GM08714 (cell line): ENCODE measurements around the gene NBEAL2.
"Not testable (repeated sequence)": the region's sequence is repeated elsewhere in the genome, so short reads cannot be mapped to it uniquely, and the experiment has no call there.

Experiments used
- H3K4me3 ChIP-seq: fragments of 200-500 bp; sonication (Bioruptor generic); 2 replicates; pipeline ENCODE4 v1.5.1; 2014; ENCODE audit warnings: mild to moderate bottlenecking, low read length, inconsistent platforms
- ZNF274 ChIP-seq: IDR thresholded peaks from 2 replicates; pipeline ENCODE4 v1.6.1; 2012; ENCODE audit warnings: mild to moderate bottlenecking, low read depth, low read length

NBEAL2 gene

DNA sequence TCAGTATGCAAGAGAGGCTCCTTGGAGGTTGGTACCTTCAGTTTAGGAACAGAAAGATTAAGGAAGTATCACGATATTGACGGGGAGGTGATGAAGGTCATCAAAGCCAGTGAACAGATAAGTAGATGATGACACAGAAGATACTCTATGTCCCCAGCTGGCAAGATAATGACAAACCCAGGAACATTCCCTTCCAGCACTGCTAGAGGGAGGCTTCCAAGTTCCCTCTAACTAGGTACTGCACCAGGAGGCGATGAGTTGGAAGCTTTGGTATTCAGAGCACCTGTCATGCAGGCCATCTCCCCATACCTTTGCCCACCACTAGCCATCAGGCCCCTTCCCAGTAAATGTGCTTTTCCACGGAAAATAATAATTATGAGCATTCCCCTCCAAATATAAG, 40.8 kb downstream of the NBEAL2 start:
- H3K4me3 ChIP-seq: no peak overlapping the region
- TF ChIP-seq ZNF274: no peak

DNA sequence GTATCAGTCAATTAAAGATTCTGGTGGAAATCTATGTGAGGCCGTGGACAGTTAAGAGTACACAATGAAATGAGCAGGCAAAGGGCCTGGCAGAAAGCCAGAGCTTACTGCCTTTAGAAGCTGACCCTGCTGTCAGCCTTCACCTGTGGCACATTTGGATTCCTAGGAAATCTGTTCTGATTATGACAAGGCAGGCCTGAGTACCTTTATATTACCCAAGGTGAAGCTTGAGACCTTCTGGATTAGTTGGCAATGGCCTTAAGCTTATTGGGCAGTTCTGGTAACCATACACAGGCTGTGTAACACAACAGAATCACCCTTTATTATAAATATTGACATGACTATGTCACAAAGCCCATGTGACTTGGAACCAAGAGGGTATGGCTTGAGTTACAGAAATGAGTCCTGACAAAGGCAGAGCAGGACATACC, 43.2 kb downstream of the NBEAL2 start:
- TF ChIP-seq ZNF274: no peak
- H3K4me3 ChIP-seq: no peak overlapping the region

DNA sequence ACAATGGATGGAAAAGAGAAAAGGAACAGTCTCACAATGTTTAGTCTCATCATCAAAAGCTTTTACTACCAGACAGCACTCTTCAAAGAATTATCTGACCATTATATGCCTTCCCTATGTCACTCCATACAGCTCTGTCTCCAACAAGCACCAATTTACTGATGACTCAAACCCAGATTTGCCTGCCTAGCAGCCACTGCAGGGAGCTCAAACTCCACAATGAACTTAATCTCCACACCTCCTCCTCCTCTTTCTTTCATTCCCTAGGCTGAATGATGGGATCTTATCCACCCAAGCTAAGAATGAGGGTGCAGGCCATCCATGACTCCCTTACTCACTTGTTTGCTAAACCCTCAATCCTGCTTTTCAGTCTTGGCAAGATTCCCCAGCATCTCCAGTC, 45.5 kb downstream of the NBEAL2 start:
- H3K4me3 ChIP-seq: no peak overlapping the region
- TF ChIP-seq ZNF274: no peak

DNA sequence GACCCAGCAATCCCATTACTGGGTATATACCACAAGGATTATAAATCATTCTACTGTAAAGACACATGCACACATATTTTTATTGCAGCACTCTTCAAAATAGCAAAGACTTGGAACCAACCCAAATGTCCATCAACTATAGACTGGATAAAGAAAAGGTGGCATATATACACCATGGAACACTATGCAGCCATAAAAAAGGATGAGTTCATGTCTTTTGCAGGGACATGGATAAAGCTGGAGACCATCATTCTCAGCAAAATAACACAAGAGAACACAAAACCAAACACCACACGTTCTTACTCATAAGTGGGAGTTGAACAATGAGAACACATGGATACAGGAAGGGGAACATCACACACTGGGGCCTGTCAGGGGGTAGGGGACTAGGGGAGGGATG, 47.0 kb downstream of the NBEAL2 start:
- H3K4me3 ChIP-seq: not testable (repeated sequence)

DNA sequence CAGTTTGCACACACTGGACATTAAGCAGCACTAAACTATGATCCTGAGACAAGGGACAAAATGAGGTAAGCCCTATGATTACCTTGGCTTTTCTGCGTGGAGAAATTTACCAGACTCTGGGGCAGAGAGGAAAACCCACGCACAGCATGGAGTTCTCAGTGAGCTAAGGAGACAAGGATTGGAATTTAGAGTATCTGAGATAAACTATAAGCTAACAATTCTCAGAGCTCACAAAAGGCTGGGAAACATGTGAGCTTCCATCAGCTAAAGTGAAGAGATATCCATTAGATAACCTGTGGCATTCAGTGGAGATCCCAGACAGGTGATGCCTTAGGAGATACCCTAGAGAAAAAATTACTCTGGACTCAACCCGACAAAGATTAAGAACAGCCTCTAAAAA, 48.7 kb downstream of the NBEAL2 start:
- no peak overlapping the region for H3K4me3 ChIP-seq
- TF ChIP-seq ZNF274: no peak

DNA sequence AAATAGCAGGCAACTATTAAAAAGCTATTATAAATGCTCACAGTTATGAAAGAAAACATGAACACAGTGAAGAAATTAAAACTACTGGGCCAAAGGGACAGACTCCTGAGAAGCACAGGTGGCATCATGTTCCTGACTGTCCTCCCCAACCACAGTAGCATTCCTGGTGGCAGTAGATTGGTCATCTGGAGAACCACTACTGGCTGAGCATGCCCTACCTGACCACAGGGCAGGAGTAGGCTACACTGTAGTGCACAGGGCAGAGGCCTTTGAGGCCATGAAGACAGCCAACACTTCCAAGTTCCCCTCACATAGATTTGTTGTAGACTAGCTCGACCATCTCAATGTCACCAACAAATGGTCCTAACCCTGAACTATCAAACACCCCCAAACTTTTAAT, 49.2 kb downstream of the NBEAL2 start:
- no peak for TF ChIP-seq ZNF274

DNA sequence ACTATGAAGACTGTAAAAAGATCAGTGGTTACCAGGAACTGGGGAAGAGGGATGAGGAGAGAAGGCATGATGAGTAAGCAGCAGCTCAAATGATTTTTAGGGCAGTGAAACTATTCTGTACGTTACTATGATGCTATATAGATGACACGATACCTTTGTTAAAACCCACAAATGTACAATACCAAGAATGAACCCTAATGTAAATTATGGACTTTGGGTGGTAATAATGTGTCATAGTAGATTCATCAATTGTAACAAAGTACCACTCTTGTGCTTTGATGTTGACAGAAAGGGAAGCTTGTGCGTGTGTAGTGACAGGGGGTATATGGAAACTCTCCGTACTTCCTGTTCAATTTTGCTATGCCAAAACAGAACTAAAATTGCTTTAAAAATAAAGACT, 51.6 kb downstream of the NBEAL2 start:
- not testable (repeated sequence) for H3K4me3 ChIP-seq

More for the DNA sequence above, 49.2 kb downstream of the NBEAL2 start:
- no peak overlapping the region for H3K4me3 ChIP-seq

DNA sequence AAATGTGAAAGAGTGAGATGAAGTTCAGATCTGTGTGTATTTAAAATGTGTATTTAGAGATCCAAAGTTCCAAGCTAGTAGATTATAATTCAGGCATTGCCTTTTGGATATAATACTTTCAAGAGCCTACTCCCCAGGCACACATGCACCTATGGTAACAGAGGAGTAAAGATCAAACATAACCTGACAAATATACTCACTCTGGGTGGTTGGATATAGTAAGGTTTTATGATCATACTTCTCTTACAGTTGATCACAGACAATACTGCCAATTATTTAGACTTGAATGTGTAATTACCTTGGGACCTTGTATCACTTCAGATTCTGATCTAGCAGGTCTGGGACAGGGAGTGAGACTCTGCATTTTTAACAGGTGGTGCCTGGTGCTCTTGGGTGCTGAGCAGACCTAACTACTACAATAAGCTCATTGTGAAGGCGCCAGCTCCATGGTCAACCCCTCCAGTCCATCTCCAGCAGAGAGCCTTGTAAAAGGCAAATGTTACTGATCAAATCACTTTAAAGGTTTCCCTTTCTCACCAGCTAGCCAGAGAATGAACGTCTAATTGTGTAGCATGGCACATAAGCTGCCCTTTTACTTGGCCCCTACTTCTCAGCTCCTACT, 55.5 kb downstream of the NBEAL2 start:
- no peak for TF ChIP-seq ZNF274

DNA sequence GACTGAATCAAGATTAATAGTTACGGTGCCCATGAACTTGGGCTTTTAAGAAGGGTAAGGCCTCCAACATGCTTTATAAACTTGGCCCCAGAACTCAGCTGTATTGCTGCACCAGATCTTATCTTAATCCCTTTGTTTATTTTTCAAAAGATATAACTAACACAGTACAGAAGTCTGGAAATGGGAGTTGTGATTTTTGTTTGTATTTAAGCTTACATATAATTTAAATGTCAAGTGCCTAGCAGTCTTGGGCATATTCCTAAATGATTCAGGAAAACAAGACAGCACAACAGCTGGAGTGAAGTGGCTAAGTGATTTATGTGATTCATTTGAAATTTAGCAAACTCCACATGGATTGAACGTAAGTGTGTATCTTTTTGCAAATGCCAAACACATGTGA, 56.2 kb downstream of the NBEAL2 start:
- H3K4me3 ChIP-seq: no peak overlapping the region
- no peak for TF ChIP-seq ZNF274

More for the DNA sequence above, 55.5 kb downstream of the NBEAL2 start:
- H3K4me3 ChIP-seq: no peak overlapping the region

DNA sequence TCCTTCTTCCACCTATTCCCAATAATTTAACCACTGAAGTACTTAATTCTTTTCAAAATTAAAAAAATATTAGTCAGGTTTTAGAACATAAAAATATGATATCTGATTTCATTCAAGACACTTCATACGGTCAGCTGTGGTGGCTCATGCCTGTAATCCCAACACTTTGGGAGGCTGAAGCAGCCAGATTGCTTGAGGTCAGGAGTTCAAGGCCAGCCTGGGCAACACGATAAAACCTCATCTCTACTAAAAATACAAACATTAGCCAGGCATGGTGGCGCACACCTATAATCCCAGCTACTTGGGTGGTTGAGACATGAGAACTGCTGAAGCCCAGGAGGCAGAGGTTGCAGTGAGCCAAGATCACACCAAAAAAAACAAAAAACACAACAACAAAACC, 56.7 kb downstream of the NBEAL2 start:
- H3K4me3 ChIP-seq: no peak overlapping the region
- TF ChIP-seq ZNF274: no peak

DNA sequence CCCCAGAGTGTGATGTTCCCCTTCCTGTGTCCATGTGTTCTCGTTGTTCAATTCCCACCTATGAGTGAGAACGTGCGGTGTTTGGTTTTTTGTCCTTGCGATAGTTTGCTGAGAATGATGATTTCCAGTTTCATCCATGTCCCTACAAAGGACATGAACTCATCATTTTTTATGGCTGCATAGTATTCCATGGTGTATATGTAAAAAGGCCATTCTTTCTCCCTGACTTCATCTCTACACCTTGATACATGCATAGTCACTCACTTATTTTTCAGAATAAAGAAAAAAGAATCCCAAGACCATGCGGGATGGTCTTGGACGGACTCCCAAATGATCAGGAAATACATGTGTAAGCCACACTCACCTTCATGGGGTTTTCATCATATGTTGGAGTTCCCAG, 57.8 kb downstream of the NBEAL2 start:
- not testable (repeated sequence) for H3K4me3 ChIP-seq

DNA sequence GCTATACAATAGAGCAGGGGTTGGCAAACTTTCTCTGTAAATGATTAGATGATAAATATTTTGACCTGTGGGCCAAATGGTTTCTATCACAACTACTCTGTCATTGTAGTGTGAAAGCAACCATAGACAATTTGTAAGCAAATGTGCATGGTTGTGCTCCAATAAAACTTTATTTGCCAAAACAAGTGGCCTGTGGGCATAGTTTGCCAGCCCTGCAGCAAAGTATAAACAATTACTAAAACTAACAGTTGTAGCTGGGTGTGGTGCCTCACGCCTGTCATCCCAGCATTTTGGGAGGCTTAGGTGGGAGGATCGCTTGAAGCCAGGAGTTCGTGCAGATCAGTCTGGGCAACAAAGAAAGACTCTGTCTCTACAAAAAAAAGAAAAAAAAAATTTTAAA, 61.6 kb downstream of the NBEAL2 start:
- H3K4me3 ChIP-seq: no peak overlapping the region
- TF ChIP-seq ZNF274: no peak

DNA sequence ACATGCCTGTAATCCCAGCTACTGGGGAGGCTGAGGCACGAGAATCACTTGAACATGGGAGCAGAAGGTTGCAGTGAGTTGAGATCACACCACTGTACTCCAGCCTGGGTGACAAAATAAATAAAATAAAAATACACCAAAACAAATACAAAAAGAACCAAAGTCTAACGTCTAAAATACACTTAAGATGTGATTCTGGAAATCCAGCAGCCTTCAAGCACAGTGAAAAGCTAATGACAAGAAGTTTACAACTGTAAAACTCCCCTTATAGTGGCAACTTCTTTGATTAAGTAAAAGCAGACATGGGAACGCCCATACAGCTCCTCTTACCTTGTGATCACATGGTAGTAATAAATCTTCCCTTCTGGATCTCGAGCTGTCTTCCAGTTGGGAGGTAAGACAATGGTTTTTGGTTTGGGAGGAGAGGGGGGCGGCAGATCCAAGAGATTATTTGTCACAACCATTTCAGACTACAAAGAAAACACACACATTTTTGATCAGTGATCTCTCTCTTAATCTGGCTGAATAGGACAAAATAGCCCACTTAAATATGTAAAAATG, 62.8 kb downstream of the NBEAL2 start:
- H3K4me3 ChIP-seq: no peak overlapping the region
- TF ChIP-seq ZNF274: no peak

DNA sequence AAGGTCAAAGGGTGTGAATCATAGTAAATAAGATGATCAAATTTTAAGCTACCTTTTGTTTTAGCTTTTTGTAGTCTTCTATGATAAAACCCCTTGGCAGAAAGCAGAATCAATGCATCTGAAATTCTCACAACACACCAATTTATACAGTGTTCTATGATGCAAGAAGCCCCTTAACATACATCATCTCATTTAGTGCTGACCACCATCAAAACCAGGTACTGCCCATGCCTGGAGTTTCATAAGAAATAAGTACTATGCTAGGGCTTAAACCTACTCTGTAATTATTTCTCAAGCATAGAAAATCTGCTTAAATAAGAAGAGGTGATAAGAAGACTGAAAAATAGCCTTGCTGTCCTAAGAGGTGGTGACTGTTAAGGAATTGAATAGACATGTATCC, 67.6 kb downstream of the NBEAL2 start:
- TF ChIP-seq ZNF274: no peak
- no peak overlapping the region for H3K4me3 ChIP-seq

DNA sequence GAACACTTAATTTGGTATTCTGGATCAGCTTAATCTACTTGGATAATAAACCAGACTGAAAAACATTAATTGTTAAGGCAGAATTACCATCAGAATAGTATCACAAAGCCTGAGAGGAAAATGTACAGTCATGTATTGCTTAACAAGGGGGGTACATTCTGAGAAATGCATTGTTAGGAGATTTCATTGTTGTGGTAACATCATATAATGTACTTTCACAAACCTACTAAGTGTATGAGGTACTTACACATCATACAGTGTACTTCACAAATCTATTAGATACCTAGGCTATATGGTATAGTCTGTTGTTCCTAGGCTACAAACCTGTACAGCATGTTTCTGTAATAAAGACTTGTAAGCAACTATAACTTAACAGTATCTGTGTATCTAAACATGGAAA, 68.2 kb downstream of the NBEAL2 start:
- no peak for TF ChIP-seq ZNF274
- H3K4me3 ChIP-seq: no peak overlapping the region

DNA sequence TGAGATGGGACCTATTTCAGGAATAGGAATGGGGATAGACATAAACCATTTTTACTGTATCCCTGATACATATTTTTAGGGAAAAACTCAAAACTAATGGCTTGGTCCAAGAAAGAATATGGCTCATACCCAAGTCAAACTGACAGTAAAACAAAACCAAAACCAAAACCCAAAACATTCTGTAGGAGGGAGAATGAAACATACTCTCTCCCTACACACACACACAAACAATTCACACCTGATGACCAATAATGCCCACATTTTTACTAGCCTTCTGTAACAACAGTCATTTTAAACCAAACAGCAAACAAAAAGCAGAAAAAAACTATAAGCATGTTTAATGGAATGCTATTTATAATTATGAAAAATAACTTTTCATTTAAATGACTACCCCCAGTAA, 74.9 kb downstream of the NBEAL2 start:
- TF ChIP-seq ZNF274: no peak
- no peak overlapping the region for H3K4me3 ChIP-seq

DNA sequence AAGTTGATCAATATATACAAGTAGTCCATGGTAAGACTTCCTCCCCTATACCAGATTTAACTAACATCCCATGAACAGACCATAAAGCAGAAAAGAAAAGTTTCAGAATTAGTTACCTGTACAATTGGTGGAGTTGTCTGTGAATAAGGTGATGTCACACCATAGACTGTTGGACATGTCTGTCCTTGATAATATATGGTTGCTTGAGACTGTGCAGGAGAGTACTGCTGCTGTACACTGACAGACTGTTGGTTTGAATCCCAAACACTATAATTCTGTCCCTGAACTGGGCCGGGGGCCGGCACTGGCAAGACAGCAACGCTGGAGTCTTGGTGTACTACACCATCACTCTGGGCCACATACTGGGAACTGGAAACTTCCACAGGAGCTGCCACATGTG, 77.2 kb downstream of the NBEAL2 start:
- no peak overlapping the region for H3K4me3 ChIP-seq
- no peak for TF ChIP-seq ZNF274
